Measurements from ENCODE around the gene ALDH3B1.

DNA sequence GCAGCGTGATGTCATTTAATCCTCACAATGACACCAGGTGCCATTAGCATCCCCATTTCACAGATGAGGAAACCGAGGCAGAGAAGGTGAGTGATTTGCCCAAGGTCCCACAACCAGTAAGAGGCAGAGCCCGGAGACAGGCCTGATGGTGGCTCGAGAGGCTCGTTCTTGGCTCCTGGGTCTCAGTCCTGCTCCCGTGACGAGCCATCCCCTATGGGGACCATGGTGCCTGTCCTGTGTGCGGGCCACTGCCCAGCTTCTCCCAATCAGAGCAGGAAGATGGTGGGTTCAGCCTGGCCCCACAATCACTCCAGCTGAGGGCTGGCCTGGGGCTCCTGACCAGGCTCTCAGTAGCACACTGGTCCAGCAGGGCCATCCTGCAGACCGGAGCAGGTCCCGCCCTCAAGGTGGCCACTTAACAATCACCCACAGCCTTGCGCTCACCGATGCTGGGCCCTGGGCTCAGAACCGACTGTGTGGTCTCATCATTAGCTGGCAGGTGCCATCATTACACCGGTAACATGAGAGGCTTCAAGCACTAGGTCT lies 3.6 kb downstream of the ALDH3B1 start:
- TF ChIP-seq, protein P1, sequence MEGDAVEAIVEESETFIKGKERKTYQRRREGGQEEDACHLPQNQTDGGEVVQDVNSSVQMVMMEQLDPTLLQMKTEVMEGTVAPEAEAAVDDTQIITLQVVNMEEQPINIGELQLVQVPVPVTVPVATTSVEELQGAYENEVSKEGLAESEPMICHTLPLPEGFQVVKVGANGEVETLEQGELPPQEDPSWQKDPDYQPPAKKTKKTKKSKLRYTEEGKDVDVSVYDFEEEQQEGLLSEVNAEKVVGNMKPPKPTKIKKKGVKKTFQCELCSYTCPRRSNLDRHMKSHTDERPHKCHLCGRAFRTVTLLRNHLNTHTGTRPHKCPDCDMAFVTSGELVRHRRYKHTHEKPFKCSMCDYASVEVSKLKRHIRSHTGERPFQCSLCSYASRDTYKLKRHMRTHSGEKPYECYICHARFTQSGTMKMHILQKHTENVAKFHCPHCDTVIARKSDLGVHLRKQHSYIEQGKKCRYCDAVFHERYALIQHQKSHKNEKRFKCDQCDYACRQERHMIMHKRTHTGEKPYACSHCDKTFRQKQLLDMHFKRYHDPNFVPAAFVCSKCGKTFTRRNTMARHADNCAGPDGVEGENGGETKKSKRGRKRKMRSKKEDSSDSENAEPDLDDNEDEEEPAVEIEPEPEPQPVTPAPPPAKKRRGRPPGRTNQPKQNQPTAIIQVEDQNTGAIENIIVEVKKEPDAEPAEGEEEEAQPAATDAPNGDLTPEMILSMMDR (conservative IDR thresholded peaks at IDR 0.05 in 1 of 2, IDR thresholded peaks at IDR 0.05 in 1 of 2; ENCODE audit: low read depth in 1 of 2, low read length in 2 of 2) = no peak
- no peak for TF ChIP-seq EZH2 (IDR thresholded peaks at IDR 0.05; ENCODE audit: low read length, missing control alignments)
